ENCODE results near the gene INMT. TPM values are rescaled to one million over a fixed set of nuclear protein-coding genes. Genes with fewer than 3 reads are reported as not detected.

INMT gene
- total and polyA plus RNA-seq, 4 donors, result 0.84 to 130 (median 28.6) TPM

DNA sequence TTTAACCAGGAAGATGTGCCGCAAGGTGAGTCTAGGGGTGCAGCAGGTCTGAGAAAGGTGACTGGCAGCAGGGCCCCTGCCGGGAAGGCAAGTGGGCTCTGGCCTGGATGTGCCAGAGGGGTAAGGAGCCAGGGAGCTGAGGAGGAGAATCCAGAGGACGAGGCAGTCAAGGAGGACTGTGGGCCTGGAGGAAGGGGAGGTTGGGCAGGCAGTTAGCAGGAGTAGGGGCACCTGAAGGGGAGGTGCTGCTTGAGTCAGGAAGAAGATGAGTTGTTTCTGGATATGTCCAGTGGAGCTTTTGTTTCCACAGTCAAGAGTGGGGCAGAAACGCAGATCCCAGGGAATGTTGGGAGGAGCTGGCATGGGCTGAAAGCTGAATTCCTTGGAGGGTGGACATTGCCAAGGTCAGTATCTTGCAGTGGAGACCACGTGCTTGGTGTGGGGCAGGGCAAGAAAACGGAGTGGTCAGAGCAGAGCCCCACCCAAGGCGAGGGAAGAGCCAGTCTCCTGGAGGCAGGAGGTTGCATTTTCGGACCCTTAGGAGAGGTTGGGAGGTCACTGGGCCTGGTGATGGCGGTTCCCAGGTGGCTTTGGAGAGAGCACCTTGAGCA is 53.3 kb downstream of the INMT start:
- H3K27ac ChIP-seq (ENCODE audit: low read depth in 1 of 2, low read length in 2 of 2), result no peak overlapping the region
- no peaks in the 10 kb centered on the region for H3K27me3 ChIP-seq (ENCODE audit: control insufficient read depth in 4 of 4, insufficient read depth in 4 of 4, low read length in 3 of 4)
- no peaks in the 10 kb centered on the region for H3K36me3 ChIP-seq (ENCODE audit: control insufficient read depth in 4 of 4, insufficient read depth in 3 of 4, low read depth in 1 of 4, low read length in 3 of 4)
- peaks cover 0 to 3% (median under 1%) of the 10 kb centered on the region in 4 donors for H3K4me1 ChIP-seq (ENCODE audit: control insufficient read depth in 4 of 4, insufficient read depth in 4 of 4, low read length in 3 of 4)
- TF ChIP-seq HNF4A (conservative IDR thresholded peaks at IDR 0.05), result no peak
- no peak for TF ChIP-seq FOXA2 (IDR thresholded peaks at IDR 0.05)
- TF ChIP-seq, protein P1, sequence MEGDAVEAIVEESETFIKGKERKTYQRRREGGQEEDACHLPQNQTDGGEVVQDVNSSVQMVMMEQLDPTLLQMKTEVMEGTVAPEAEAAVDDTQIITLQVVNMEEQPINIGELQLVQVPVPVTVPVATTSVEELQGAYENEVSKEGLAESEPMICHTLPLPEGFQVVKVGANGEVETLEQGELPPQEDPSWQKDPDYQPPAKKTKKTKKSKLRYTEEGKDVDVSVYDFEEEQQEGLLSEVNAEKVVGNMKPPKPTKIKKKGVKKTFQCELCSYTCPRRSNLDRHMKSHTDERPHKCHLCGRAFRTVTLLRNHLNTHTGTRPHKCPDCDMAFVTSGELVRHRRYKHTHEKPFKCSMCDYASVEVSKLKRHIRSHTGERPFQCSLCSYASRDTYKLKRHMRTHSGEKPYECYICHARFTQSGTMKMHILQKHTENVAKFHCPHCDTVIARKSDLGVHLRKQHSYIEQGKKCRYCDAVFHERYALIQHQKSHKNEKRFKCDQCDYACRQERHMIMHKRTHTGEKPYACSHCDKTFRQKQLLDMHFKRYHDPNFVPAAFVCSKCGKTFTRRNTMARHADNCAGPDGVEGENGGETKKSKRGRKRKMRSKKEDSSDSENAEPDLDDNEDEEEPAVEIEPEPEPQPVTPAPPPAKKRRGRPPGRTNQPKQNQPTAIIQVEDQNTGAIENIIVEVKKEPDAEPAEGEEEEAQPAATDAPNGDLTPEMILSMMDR (IDR thresholded peaks at IDR 0.05; ENCODE audit: low read depth, low read length, missing input control), result no peak
- TF ChIP-seq, protein P2, sequence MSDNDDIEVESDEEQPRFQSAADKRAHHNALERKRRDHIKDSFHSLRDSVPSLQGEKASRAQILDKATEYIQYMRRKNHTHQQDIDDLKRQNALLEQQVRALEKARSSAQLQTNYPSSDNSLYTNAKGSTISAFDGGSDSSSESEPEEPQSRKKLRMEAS (IDR thresholded peaks at IDR 0.05), result no peak
- TF ChIP-seq, protein P3, sequence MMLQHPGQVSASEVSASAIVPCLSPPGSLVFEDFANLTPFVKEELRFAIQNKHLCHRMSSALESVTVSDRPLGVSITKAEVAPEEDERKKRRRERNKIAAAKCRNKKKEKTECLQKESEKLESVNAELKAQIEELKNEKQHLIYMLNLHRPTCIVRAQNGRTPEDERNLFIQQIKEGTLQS (IDR thresholded peaks at IDR 0.05), result no peak
- no peak for TF ChIP-seq JUND (IDR thresholded peaks at IDR 0.05)
- TF ChIP-seq, protein P4, sequence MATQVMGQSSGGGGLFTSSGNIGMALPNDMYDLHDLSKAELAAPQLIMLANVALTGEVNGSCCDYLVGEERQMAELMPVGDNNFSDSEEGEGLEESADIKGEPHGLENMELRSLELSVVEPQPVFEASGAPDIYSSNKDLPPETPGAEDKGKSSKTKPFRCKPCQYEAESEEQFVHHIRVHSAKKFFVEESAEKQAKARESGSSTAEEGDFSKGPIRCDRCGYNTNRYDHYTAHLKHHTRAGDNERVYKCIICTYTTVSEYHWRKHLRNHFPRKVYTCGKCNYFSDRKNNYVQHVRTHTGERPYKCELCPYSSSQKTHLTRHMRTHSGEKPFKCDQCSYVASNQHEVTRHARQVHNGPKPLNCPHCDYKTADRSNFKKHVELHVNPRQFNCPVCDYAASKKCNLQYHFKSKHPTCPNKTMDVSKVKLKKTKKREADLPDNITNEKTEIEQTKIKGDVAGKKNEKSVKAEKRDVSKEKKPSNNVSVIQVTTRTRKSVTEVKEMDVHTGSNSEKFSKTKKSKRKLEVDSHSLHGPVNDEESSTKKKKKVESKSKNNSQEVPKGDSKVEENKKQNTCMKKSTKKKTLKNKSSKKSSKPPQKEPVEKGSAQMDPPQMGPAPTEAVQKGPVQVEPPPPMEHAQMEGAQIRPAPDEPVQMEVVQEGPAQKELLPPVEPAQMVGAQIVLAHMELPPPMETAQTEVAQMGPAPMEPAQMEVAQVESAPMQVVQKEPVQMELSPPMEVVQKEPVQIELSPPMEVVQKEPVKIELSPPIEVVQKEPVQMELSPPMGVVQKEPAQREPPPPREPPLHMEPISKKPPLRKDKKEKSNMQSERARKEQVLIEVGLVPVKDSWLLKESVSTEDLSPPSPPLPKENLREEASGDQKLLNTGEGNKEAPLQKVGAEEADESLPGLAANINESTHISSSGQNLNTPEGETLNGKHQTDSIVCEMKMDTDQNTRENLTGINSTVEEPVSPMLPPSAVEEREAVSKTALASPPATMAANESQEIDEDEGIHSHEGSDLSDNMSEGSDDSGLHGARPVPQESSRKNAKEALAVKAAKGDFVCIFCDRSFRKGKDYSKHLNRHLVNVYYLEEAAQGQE (IDR thresholded peaks at IDR 0.05), result no peak
- TF ChIP-seq NR2F2 (IDR thresholded peaks at IDR 0.05), result no peak
- no peak for TF ChIP-seq EGR1 (IDR thresholded peaks at IDR 0.05; ENCODE audit: low read depth in 2 of 2)
- no peak for TF ChIP-seq TAF1 (conservative IDR thresholded peaks at IDR 0.05)
- TF ChIP-seq RAD21 (IDR thresholded peaks at IDR 0.05), result no peak
- TF ChIP-seq, protein P5, sequence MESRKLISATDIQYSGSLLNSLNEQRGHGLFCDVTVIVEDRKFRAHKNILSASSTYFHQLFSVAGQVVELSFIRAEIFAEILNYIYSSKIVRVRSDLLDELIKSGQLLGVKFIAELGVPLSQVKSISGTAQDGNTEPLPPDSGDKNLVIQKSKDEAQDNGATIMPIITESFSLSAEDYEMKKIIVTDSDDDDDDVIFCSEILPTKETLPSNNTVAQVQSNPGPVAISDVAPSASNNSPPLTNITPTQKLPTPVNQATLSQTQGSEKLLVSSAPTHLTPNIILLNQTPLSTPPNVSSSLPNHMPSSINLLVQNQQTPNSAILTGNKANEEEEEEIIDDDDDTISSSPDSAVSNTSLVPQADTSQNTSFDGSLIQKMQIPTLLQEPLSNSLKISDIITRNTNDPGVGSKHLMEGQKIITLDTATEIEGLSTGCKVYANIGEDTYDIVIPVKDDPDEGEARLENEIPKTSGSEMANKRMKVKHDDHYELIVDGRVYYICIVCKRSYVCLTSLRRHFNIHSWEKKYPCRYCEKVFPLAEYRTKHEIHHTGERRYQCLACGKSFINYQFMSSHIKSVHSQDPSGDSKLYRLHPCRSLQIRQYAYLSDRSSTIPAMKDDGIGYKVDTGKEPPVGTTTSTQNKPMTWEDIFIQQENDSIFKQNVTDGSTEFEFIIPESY (IDR thresholded peaks at IDR 0.05), result no peak
- no peak for TF ChIP-seq GABPA (IDR thresholded peaks at IDR 0.05 in 1 of 2, conservative IDR thresholded peaks at IDR 0.05 in 1 of 2)
- TF ChIP-seq YY1 (IDR thresholded peaks at IDR 0.05), result no peak
- no peak for TF ChIP-seq HNF4G (IDR thresholded peaks at IDR 0.05)
- no peak for TF ChIP-seq SP1 (IDR thresholded peaks at IDR 0.05)
- TF ChIP-seq FOXA1 (IDR thresholded peaks at IDR 0.05), result no peak
- no peak for TF ChIP-seq RXRA (IDR thresholded peaks at IDR 0.05)
- no peak overlapping the region for H3K4me3 ChIP-seq (ENCODE audit: low read depth in 1 of 3, low read length in 3 of 3)
- H3K9ac ChIP-seq (ENCODE audit: low read depth in 1 of 2, low read length in 2 of 2), result no peak overlapping the region
- DNase-seq (ENCODE audit: low spot score), result no peak
- WGBS, result 94% methylated on average over 9 of the region's 9 CpGs
- H3K9me3 ChIP-seq (ENCODE audit: control insufficient read depth in 4 of 4, low read length in 3 of 4), result no peaks in the 10 kb centered on the region
